Stomach (tissue), 9 donors: ENCODE results near the gene RNASE7. TPM values are rescaled to one million over a fixed set of nuclear protein-coding genes. Genes with fewer than 3 reads are reported as not detected.

ENCODE experiments used
- DNase-seq, 2 donors: peaks; one replicate each; pipeline versions ENCODE4 v3.0.0 to v3.0.0-alpha.2; 2013 to 2019
- H3K27ac ChIP-seq, 5 donors: fragments of 200-600 bp in 4 of 5; sonication (generic) in 4 of 5; one replicate each; pipeline ENCODE4 v1.5.1; 2013 to 2019; ENCODE audit warnings: mild to moderate bottlenecking in 1 of 5, moderate library complexity in 1 of 5
- H3K27me3 ChIP-seq, 3 donors: fragments of 200-600 bp; sonication (generic); one replicate each; pipeline ENCODE4 v1.5.1; 2017 to 2019; ENCODE audit warnings: mixed run types in 1 of 3
- H3K36me3 ChIP-seq, 4 donors: fragments of 200-600 bp; sonication (generic); 1 replicate in 3 of 4; 2 replicates in 1 of 4; pipeline ENCODE4 v1.5.1; 2016 to 2019
- H3K4me1 ChIP-seq, 4 donors: fragments of 200-600 bp; sonication (generic); one replicate each; pipeline ENCODE4 v1.5.1; 2016 to 2019
- H3K4me3 ChIP-seq, 4 donors: fragments of 200-600 bp; sonication (generic) in 3 of 4; one replicate each; pipeline ENCODE4 v1.5.1; 2016 to 2019; ENCODE audit warnings: mild to moderate bottlenecking in 1 of 4
- H3K9me3 ChIP-seq, 4 donors: fragments of 200-600 bp; sonication (generic); one replicate each; pipeline ENCODE4 v1.5.1; 2016 to 2019
- CTCF ChIP-seq, 7 experiments: fragments of 450-650 bp in 4 of 7; fragments of 200-600 bp in 3 of 7; sonication (generic) in 3 of 7; IDR thresholded peaks; one replicate each; pipeline ENCODE4 v1.5.1; 2016 to 2019; ENCODE audit warnings: antibody characterized with exemption in 7 of 7, control low read depth in 2 of 7, mild to moderate bottlenecking in 1 of 7
- EP300 ChIP-seq: sonication (generic); formaldehyde crosslinking; IDR thresholded peaks from one replicate; pipeline ENCODE4 v1.6.1; 2017; ENCODE audit warnings: antibody characterized with exemption
- POLR2A ChIP-seq, 4 donors: fragments of 450-650 bp; IDR thresholded peaks; one replicate each; pipeline ENCODE4 v1.6.1; 2016; ENCODE audit warnings: antibody characterized with exemption in 4 of 4, control low read depth in 2 of 4, mild to moderate bottlenecking in 1 of 4, moderate library complexity in 1 of 4
- POLR2AphosphoS5 ChIP-seq, 3 donors: sonication (generic); formaldehyde crosslinking; IDR thresholded peaks; one replicate each; pipeline ENCODE4 v1.6.1; 2016; ENCODE audit warnings: antibody characterized with exemption in 3 of 3
- WGBS, 5 donors: extraction: QIAGEN DNeasy Blood & Tissue Kit in 3 of 5; methylation state at CpG; one replicate each; pipeline versions ENCODE4 v1.1.5 to v1.1.7; 2013 to 2018; 5-methylcytosine and 5-hydroxymethylcytosine counted together
- intact Hi-C: fragments of 100-400 bp; cut with DNase I; formaldehyde crosslinking; loops from one replicate; pipeline ENCODE4 v1.15.1; 2023; ENCODE audit warnings: low total_unique reads
- polyA plus RNA-seq, 3 donors: library from polyadenylated mRNA; stranded (reverse); fragments of 200-250 nt; gene quantifications; one replicate each; pipeline ENCODE4 v1.2.3, GENCODE V29; 2013
- total RNA-seq, 5 donors: library from RNA; depleted of rRNA; stranded (reverse); fragments of >200 nt; gene quantifications; one replicate each; pipeline versions ENCODE4 v1.1.0 to v1.2.3, GENCODE V29; 2014 to 2016
- donor health status: healthy with polysubstance abuse.
- donor health status: Bipolar disorder and iron deficiency.
- donor health status: healthy.

RNASE7 gene
- total and polyA plus RNA-seq, 8 donors: 0.58 to 2.6 TPM; not detected in 6

DNA sequence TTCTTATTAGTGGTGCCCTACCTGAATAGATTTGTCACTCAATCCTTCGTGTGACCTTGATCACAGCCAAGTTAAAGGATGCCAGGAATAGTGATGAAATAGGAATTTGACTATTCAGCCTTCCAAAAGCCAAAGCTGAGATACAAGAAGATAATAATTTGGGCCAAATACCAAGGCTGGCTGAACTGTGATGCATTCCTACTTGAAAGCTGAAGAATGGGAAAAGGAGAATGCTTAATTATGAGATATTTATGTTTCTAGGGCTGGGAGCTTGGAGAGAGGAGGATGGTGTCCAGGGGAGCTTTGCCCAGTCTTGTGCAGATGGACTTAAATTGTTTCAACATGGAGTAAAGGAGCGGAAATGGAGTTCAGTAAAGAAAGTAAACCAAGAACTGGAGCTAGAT lies 5.2 kb downstream of the RNASE7 start:
- intact Hi-C loops: no loop called here
- Histone ChIP-seq H3K27me3 (no peaks in the 10 kb centered on the region), H3K4me3 (no peak overlapping the region), H3K9me3 (no peaks in the 10 kb centered on the region), H3K36me3 (no peaks in the 10 kb centered on the region), H3K27ac (no peak overlapping the region), H3K4me1 (peaks cover 0 to 22% (median 12%) of the 10 kb centered on the region in 4 donors)
- no peak for DNase-seq
- WGBS, 5 donors: 66 to 88% (median 87%) methylated on average over 2 of the region's 2 CpGs
- no peak for TF ChIP-seq POLR2AphosphoS5 (IDR thresholded peaks at IDR 0.05)
- TF ChIP-seq EP300: no peak
- TF ChIP-seq POLR2A (IDR thresholded peaks at IDR 0.05): no peak
- no peak for TF ChIP-seq CTCF (IDR thresholded peaks at IDR 0.05)

- peak overlapping the region in 1 of 5 donors; percentile 36 for H3K27ac ChIP-seq
Measured at GRCh38 chr14:21048638-21049037, 6.5 kb downstream of the RNASE7 start.

GRCh38 chr14:21049271-21049673 lies 7.1 kb downstream of the RNASE7 start:
- Histone ChIP-seq H3K9me3 (no peaks in the 10 kb centered on the region), H3K27me3 (no peaks in the 10 kb centered on the region), H3K36me3 (no peaks in the 10 kb centered on the region), H3K27ac (no peak overlapping the region), H3K4me3 (no peak overlapping the region), H3K4me1 (peaks cover 0 to 15% (median 8%) of the 10 kb centered on the region in 4 donors)
- TF ChIP-seq POLR2AphosphoS5 (IDR thresholded peaks at IDR 0.05) (no peak), CTCF (IDR thresholded peaks at IDR 0.05) (no peak), POLR2A (IDR thresholded peaks at IDR 0.05) (no peak), EP300 (no peak)
- intact Hi-C loops: no loop called here
- WGBS, 5 donors: 74 to 83% (median 77%) methylated on average over 3 of the region's 3 CpGs
- no peak for DNase-seq

More at GRCh38 chr14:21048638-21049037, 6.5 kb downstream of the RNASE7 start:
- Histone ChIP-seq H3K27me3 (no peaks in the 10 kb centered on the region), H3K4me1 (peaks cover 0 to 14% (median 5%) of the 10 kb centered on the region in 4 donors), H3K4me3 (no peak overlapping the region), H3K36me3 (no peaks in the 10 kb centered on the region), H3K9me3 (no peaks in the 10 kb centered on the region)
- TF ChIP-seq POLR2AphosphoS5 (IDR thresholded peaks at IDR 0.05) (peak in 1 of 3 donors; percentile 18), POLR2A (IDR thresholded peaks at IDR 0.05) (no peak)
- WGBS, 5 donors: 25 to 56% (median 35%) methylated on average over 2 of the region's 2 CpGs
- no peak for DNase-seq
- intact Hi-C loops: no loop called here

- Histone ChIP-seq H3K36me3 (no peaks in the 10 kb centered on the region), H3K9me3 (no peaks in the 10 kb centered on the region), H3K27me3 (no peaks in the 10 kb centered on the region), H3K4me3 (no peak overlapping the region), H3K27ac (no peak overlapping the region), H3K4me1 (peaks cover 3 to 29% (median 15%) of the 10 kb centered on the region in 4 donors)
- intact Hi-C loops: no loop called here
- DNase-seq: no peak
- TF ChIP-seq POLR2AphosphoS5 (IDR thresholded peaks at IDR 0.05) (no peak), EP300 (no peak), CTCF (IDR thresholded peaks at IDR 0.05) (no peak), POLR2A (IDR thresholded peaks at IDR 0.05) (no peak)
- 70 to 85% (median 74%) methylated on average over 3 of the region's 3 CpGs for WGBS, 5 donors
Measured at GRCh38 chr14:21050597-21050996, 8.4 kb downstream of the RNASE7 start.
